ENCODE data around the gene CRYAA.

The CRYAA gene

DNA sequence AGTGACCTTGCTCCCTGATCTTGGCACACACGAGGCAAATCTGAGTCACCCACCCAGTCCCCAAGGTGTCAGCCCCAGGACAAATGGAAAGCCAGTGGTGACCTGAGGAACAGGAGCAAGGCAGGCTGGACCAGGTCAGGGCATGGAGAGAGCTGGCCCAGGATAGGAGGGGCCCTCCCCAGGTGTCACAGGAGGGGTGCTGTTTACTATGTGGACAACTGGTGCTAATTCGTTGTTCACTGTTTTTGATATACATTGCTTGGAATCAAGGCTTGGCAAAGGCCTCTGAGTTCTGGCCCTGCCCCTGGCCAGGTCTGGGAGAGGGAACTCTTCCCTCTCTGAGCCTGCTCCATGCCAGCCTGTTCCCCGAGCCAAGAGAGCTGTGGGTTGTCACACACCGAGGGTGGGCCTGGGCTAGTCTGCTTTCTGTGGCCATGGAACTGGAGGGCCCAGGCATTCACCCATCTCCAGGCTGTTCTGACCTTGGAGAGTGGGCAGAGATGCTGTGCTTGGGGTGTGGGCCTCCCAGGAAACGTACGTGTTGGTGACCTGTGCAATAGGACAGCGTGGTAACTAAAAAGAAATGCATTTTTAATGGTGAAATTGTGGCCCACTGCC lies 41.8 kb downstream of the CRYAA start:
- Histone ChIP-seq H3K27ac (ENCODE audit: low read depth, low read length) (no peak overlapping the region), H3K4me3 (ENCODE audit: low read length) (no peak overlapping the region), H3K9ac (ENCODE audit: low read length) (no peak overlapping the region), H3K36me3 (ENCODE audit: control insufficient read depth, insufficient read depth, low read length) (no peaks in the 10 kb centered on the region), H3K4me1 (ENCODE audit: control insufficient read depth, insufficient read depth, low read length) (no peaks in the 10 kb centered on the region), H3K27me3 (ENCODE audit: control insufficient read depth, insufficient read depth, low read length) (peaks cover 2% of the 10 kb centered on the region)

DNA sequence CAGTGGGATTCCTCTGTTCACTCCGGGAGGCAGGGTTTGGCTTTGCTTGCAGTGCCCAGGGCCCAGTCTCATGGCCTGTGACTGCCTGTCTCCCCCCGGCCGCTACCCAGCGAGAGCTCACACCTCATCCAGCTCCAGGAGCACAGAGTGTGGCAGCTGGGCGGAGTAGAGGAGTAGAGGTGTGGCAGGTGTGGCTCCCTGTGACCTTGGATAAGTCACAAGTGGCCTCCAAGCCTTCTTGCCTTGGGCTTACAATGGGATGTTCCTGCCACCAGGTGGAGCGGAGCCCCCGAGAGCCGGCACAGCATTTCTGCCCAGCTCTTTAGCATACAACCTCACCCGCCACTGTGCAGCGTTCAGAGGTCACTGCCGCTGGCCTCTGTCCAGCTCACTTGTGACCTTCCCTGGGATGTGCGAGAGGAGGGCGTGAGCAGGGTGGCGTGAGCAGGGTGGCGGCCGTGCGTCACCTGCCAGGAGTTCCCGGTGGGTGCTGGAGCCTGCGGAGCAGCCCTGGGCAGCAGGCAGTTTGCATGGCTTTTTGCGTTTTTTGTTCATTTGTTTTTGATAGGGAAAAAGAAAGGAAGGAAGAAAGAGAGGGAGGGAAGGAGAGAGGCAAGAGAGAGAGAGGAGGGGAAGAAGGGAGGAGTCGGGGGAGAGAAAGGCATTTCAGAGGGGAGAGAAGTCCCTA lies 42.4 kb downstream of the CRYAA start:
- Histone ChIP-seq H3K36me3 (ENCODE audit: control insufficient read depth, insufficient read depth, low read length) (no peaks in the 10 kb centered on the region), H3K27me3 (ENCODE audit: control insufficient read depth, insufficient read depth, low read length) (peaks cover 2% of the 10 kb centered on the region), H3K4me1 (ENCODE audit: control insufficient read depth, insufficient read depth, low read length) (no peaks in the 10 kb centered on the region), H3K4me3 (ENCODE audit: low read length) (no peak overlapping the region), H3K27ac (ENCODE audit: low read depth, low read length) (no peak overlapping the region), H3K9ac (ENCODE audit: low read length) (no peak overlapping the region)

DNA sequence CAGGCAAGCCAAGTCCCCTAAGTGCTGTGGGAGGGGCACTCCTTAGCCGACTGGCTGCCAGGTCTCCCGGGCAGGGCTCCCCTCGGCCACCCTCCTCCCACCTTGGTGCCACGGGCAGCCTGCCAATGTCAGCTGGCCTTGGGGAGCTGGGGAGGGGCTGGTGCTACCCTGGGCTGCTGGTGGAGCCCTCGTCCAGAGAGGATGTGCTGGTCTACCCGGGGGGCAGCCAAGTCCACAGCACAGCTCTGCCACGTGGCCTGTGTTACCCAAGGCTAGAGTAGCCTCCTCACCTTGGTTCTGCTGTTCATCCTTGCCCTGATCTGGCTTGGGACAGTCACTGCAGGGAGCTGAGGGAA lies 42.9 kb downstream of the CRYAA start:
- Histone ChIP-seq H3K36me3 (ENCODE audit: control insufficient read depth, insufficient read depth, low read length) (no peaks in the 10 kb centered on the region), H3K9ac (ENCODE audit: low read length) (no peak overlapping the region), H3K27me3 (ENCODE audit: control insufficient read depth, insufficient read depth, low read length) (peaks cover 2% of the 10 kb centered on the region), H3K4me1 (ENCODE audit: control insufficient read depth, insufficient read depth, low read length) (no peaks in the 10 kb centered on the region), H3K4me3 (ENCODE audit: low read length) (no peak overlapping the region), H3K27ac (ENCODE audit: low read depth, low read length) (no peak overlapping the region)

Data from rectal smooth muscle tissue (tissue), 1 donor.